Measurements from ENCODE around the gene RRP15.

The RRP15 gene

GRCh38 chr1:218297867-218298266 lies 12.8 kb downstream of the RRP15 start:
- TF ChIP-seq CTCF (IDR thresholded peaks at IDR 0.05), result no peak

GRCh38 chr1:218298398-218298797 lies 13.3 kb downstream of the RRP15 start:
- TF ChIP-seq CTCF (IDR thresholded peaks at IDR 0.05), result no peak

- peak; percentile 80 for TF ChIP-seq CTCF (IDR thresholded peaks at IDR 0.05)
Measured at GRCh38 chr1:218299416-218299815, 14.3 kb downstream of the RRP15 start.

- no peak for TF ChIP-seq CTCF (IDR thresholded peaks at IDR 0.05)
Measured at GRCh38 chr1:218301217-218301616, 16.1 kb downstream of the RRP15 start.

GRCh38 chr1:218302155-218302554 lies 17.1 kb downstream of the RRP15 start:
- TF ChIP-seq CTCF (IDR thresholded peaks at IDR 0.05), result no peak

GRCh38 chr1:218303176-218303879 lies 18.2 kb downstream of the RRP15 start:
- no peak for TF ChIP-seq CTCF (IDR thresholded peaks at IDR 0.05)

GRCh38 chr1:218304281-218305039 lies 19.4 kb downstream of the RRP15 start:
- no peak for TF ChIP-seq CTCF (IDR thresholded peaks at IDR 0.05)
